BJ (cell line): ENCODE data around the gene FSTL5. TPM values are rescaled to one million over a fixed set of nuclear protein-coding genes. Genes with fewer than 3 reads are reported as not detected.

Experiments used
- CTCF ChIA-PET: fragments of 350-600 bp; formaldehyde crosslinking; extraction: SDS; loops from one replicate; lab custom pipeline; 2021; ENCODE audit warnings: antibody characterized with exemption, inconsistent platforms; lab: Yijun Ruan, JAX
- POLR2A ChIA-PET: fragments of 300-600 bp; sonication (Branson Sonifier 250); formaldehyde crosslinking; extraction: SDS; loops from one replicate; lab custom pipeline; 2021; ENCODE audit warnings: antibody characterized with exemption; lab: Charles Lee
- DNase-seq: peaks from one replicate; pipeline ENCODE4 v3.0.0-alpha.2; 2011; ENCODE audit warnings: low read depth
- H3K27me3 ChIP-seq: 2 replicates; pipeline ENCODE4 v1.6.0; 2011; ENCODE audit warnings: low read length; ENCODE audit not compliant: control insufficient read depth, insufficient read depth
- H3K36me3 ChIP-seq: 2 replicates; pipeline ENCODE4 v1.5.1; 2011; ENCODE audit warnings: low read length; ENCODE audit not compliant: control insufficient read depth, insufficient read depth
- H3K4me3 ChIP-seq: 2 replicates; pipeline ENCODE4 v1.5.1; 2011; ENCODE audit warnings: low read depth, mild to moderate bottlenecking, control low read depth, low read length
- CTCF ChIP-seq: IDR thresholded peaks from 2 replicates; pipeline ENCODE4 v1.5.1; 2011; ENCODE audit warnings: low read depth, mild to moderate bottlenecking, control low read depth, inconsistent platforms, low read length, moderate library complexity; ENCODE audit not compliant: insufficient read depth
- polyA plus RNA-seq: library from polyadenylated mRNA; depleted of rRNA; stranded (reverse); fragments of >200 nt; gene quantifications from 2 replicates; pipeline ENCODE4 v1.2.3, GENCODE V29; 2011

Gene FSTL5
- polyA plus RNA-seq, 1 experiment, result not detected

DNA sequence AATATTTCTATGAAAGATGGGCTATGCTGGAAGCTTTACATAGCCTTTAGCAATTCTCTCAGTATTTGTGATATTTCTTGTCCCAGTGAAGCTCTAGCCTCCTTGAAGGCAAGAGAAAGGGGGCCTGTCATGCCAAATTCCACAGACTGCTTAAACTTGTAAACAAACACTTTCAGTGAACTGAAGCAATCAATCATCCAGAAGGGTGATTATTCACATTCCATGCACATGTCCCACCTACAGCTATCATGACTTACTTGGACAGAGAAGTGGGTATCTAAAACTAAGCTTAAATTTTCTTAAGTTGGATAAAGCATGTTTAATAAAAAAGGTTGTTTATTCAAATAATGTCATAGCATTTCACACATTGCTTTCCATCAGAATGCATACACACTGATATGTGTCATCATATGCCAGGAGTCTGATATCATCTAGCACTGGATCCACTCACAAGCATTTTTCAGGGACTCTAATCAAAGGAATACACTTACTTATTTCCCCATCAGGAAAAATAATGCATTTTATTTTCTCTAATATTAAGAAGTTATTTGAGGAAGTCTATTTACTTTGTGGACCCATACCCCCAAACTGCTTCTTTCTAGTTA lies 1.2 kb upstream of the FSTL5 start:
- Histone ChIP-seq H3K36me3 (no peaks in the 10 kb centered on the region), H3K27me3 (no peaks in the 10 kb centered on the region), H3K4me3 (no peak overlapping the region)
- no peak for TF ChIP-seq CTCF
- CTCF ChIA-PET, result interaction anchor here (0.5 kb wide), 1 partner anchor 759 kb away, joined by 3 read pairs; no protein-coding TSS in a partner anchor
- no peak for DNase-seq
- POLR2A ChIA-PET, result no interaction called here

DNA sequence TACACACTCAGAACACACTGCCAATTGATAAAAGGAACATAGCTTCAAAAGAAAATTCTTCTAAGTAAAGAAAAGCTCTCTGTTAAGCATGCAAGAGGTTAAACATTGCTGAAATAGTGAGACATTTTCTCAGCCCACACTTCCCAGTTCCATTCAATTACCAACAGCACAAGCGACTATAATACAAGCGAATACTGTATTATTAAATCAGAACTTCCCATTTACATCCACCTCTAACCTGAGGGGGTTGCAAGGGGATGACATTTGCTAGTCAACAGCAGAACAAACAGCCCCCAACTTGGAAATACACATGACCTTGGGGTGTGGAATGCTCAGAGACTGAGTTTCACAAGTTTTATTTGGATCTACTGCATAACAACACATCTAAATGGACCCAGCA lies 1.1 kb downstream of the FSTL5 start:
- DNase-seq, result no peak
- Histone ChIP-seq H3K27me3 (no peaks in the 10 kb centered on the region), H3K4me3 (no peak overlapping the region), H3K36me3 (no peaks in the 10 kb centered on the region)
- no peak for TF ChIP-seq CTCF
- CTCF ChIA-PET, result no interaction called here
- POLR2A ChIA-PET, result no interaction called here

GRCh38 chr4:162157241-162157640 lies 6.6 kb downstream of the FSTL5 start:
- Histone ChIP-seq H3K27me3 (no peaks in the 10 kb centered on the region), H3K36me3 (no peaks in the 10 kb centered on the region), H3K4me3 (no peak overlapping the region)
- no peak for TF ChIP-seq CTCF
- no peak for DNase-seq
- ChIA-PET POLR2A (no interaction called here), CTCF (no interaction called here)

GRCh38 chr4:162154862-162155540 lies 8.8 kb downstream of the FSTL5 start:
- H3K36me3 ChIP-seq, result no peaks in the 10 kb centered on the region
- no peak for DNase-seq
- H3K27me3 ChIP-seq, result no peaks in the 10 kb centered on the region
- no peak overlapping the region for H3K4me3 ChIP-seq
- POLR2A ChIA-PET, result no interaction called here
- CTCF ChIA-PET, result no interaction called here
- no peak for TF ChIP-seq CTCF

DNA sequence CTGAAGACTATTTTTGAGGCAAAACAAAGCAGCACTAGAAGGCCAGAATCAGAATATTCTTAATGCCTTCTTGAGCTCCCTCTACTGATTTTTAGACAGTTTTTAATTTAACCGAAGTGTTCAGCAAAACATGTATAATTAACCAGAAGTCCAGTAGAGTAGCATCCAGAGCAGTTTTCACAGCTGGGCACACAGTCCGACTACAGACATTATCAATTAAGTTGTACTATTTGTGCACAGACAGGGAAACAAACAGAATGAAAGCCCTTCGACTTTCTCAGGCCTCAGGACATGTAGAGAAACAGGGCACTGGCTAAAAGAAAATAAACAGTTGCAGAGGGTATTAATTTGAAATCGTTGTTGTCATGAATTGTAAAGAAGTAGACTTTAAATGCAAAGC lies 11.9 kb downstream of the FSTL5 start:
- POLR2A ChIA-PET, result no interaction called here
- TF ChIP-seq CTCF, result no peak

More for the DNA sequence above, 11.9 kb downstream of the FSTL5 start:
- CTCF ChIA-PET, result interaction anchor here (0.7 kb wide), 1 partner anchor 17 kb away, joined by 4 read pairs; no protein-coding TSS in a partner anchor
- no peak overlapping the region for H3K4me3 ChIP-seq
- H3K27me3 ChIP-seq, result no peaks in the 10 kb centered on the region
- H3K36me3 ChIP-seq, result no peaks in the 10 kb centered on the region
- no peak for DNase-seq
